Activated naive CD4-positive, alpha-beta T cell treated with anti-CD3 and anti-CD28 coated beads, Interleukin-2, amount 10 ng/mL, durations not matched to agents 7 days and 5 days (primary cell): Measurements from ENCODE around the gene PTGFRN.

Source experiments
- CTCF ChIA-PET: fragments of 350-600 bp; sonication (Branson Sonifier 250); formaldehyde crosslinking; loops from one replicate; lab custom pipeline; 2021; ENCODE audit warnings: antibody characterized with exemption; lab: Charles Lee
- DNase-seq: peaks from one replicate; pipeline ENCODE4 v3.0.0-alpha.2; 2020
- H3K27ac Mint-ChIP-seq: one replicate; pipeline ENCODE4 v1.8.0; 2021; ENCODE audit warnings: mild to moderate bottlenecking, moderate library complexity, mixed read lengths
- H3K27me3 Mint-ChIP-seq: one replicate; pipeline ENCODE4 v1.8.0; 2021; ENCODE audit warnings: mild to moderate bottlenecking, mixed read lengths
- H3K36me3 Mint-ChIP-seq: one replicate; pipeline ENCODE4 v1.8.0; 2021; ENCODE audit warnings: mixed read lengths
- H3K4me1 Mint-ChIP-seq: one replicate; pipeline ENCODE4 v1.8.0; 2021; ENCODE audit warnings: mixed read lengths
- H3K4me3 Mint-ChIP-seq: one replicate; pipeline ENCODE4 v1.8.0; 2021; ENCODE audit warnings: mild to moderate bottlenecking, moderate library complexity, mixed read lengths
- H3K9me3 Mint-ChIP-seq: one replicate; pipeline ENCODE4 v1.8.0; 2021; ENCODE audit warnings: mixed read lengths

The PTGFRN gene

GRCh38 chr1:117029685-117030084 is 120.0 kb downstream of the PTGFRN start:
- Mint-ChIP-seq H3K36me3 (peaks cover 5% of the 10 kb centered on the region), H3K9me3 (no peaks in the 10 kb centered on the region), H3K27ac (no peak overlapping the region), H3K4me1 (peaks cover 2% of the 10 kb centered on the region), H3K4me3 (no peak overlapping the region), H3K27me3 (no peaks in the 10 kb centered on the region)
- CTCF ChIA-PET = no interaction called here
- no peak for DNase-seq

GRCh38 chr1:117030271-117030877 is 120.7 kb downstream of the PTGFRN start:
- Mint-ChIP-seq H3K27me3 (no peaks in the 10 kb centered on the region), H3K9me3 (no peaks in the 10 kb centered on the region), H3K36me3 (peaks cover 5% of the 10 kb centered on the region), H3K4me1 (peaks cover 2% of the 10 kb centered on the region), H3K27ac (no peak overlapping the region), H3K4me3 (no peak overlapping the region)
- DNase-seq = no peak
- CTCF ChIA-PET = no interaction called here

- no peak for DNase-seq
- CTCF ChIA-PET = interaction anchor here (1.4 kb wide), 1 partner anchor 14 kb away, joined by 4 read pairs; no protein-coding TSS in a partner anchor
- no peaks in the 10 kb centered on the region for H3K27me3 Mint-ChIP-seq
- H3K4me1 Mint-ChIP-seq = peaks cover 2% of the 10 kb centered on the region
- H3K4me3 Mint-ChIP-seq = no peak overlapping the region
- H3K36me3 Mint-ChIP-seq = peaks cover 5% of the 10 kb centered on the region
- H3K9me3 Mint-ChIP-seq = no peaks in the 10 kb centered on the region
- H3K27ac Mint-ChIP-seq = no peak overlapping the region
Observed at GRCh38 chr1:117032266-117032665, 122.5 kb downstream of the PTGFRN start.

- Mint-ChIP-seq H3K27ac (no peak overlapping the region), H3K27me3 (no peaks in the 10 kb centered on the region), H3K4me3 (no peak overlapping the region), H3K9me3 (no peaks in the 10 kb centered on the region), H3K4me1 (peaks cover 2% of the 10 kb centered on the region), H3K36me3 (peaks cover 5% of the 10 kb centered on the region)
- CTCF ChIA-PET = no interaction called here
- DNase-seq = no peak
Observed at GRCh38 chr1:117032681-117033539, 123.2 kb downstream of the PTGFRN start.

- DNase-seq = no peak
- H3K27me3 Mint-ChIP-seq = peaks cover 4% of the 10 kb centered on the region
- CTCF ChIA-PET = no interaction called here
- peaks cover 2% of the 10 kb centered on the region for H3K4me1 Mint-ChIP-seq
- no peak overlapping the region for H3K27ac Mint-ChIP-seq
- peaks cover 5% of the 10 kb centered on the region for H3K36me3 Mint-ChIP-seq
- H3K9me3 Mint-ChIP-seq = no peaks in the 10 kb centered on the region
- H3K4me3 Mint-ChIP-seq = no peak overlapping the region
Observed at GRCh38 chr1:117033772-117034171, 124.1 kb downstream of the PTGFRN start.

GRCh38 chr1:117034791-117035290 is 125.1 kb downstream of the PTGFRN start:
- Mint-ChIP-seq H3K4me1 (peaks cover 2% of the 10 kb centered on the region), H3K27me3 (peaks cover 4% of the 10 kb centered on the region), H3K4me3 (no peak overlapping the region), H3K9me3 (no peaks in the 10 kb centered on the region), H3K27ac (no peak overlapping the region), H3K36me3 (peaks cover 5% of the 10 kb centered on the region)
- CTCF ChIA-PET = no interaction called here
- DNase-seq = no peak

GRCh38 chr1:117036018-117036461 is 126.3 kb downstream of the PTGFRN start:
- no peak overlapping the region for H3K27ac Mint-ChIP-seq
- no peaks in the 10 kb centered on the region for H3K9me3 Mint-ChIP-seq
- no peak overlapping the region for H3K4me3 Mint-ChIP-seq
- CTCF ChIA-PET = no interaction called here
- H3K27me3 Mint-ChIP-seq = peaks cover 4% of the 10 kb centered on the region
- H3K36me3 Mint-ChIP-seq = peaks cover 5% of the 10 kb centered on the region
- H3K4me1 Mint-ChIP-seq = no peaks in the 10 kb centered on the region
- DNase-seq = no peak

GRCh38 chr1:117037802-117038201 is 128.1 kb downstream of the PTGFRN start:
- H3K27me3 Mint-ChIP-seq = peaks cover 4% of the 10 kb centered on the region
- H3K27ac Mint-ChIP-seq = no peak overlapping the region
- CTCF ChIA-PET = interaction anchor here (1.2 kb wide), 1 partner anchor 10 kb away, joined by 3 read pairs; no protein-coding TSS in a partner anchor
- no peak overlapping the region for H3K4me3 Mint-ChIP-seq
- H3K4me1 Mint-ChIP-seq = no peaks in the 10 kb centered on the region
- peaks cover 2% of the 10 kb centered on the region for H3K36me3 Mint-ChIP-seq
- peaks cover 2% of the 10 kb centered on the region for H3K9me3 Mint-ChIP-seq
- no peak for DNase-seq

- Mint-ChIP-seq H3K4me3 (no peak overlapping the region), H3K27me3 (peaks cover 4% of the 10 kb centered on the region), H3K27ac (no peak overlapping the region), H3K9me3 (peaks cover 2% of the 10 kb centered on the region), H3K4me1 (no peaks in the 10 kb centered on the region), H3K36me3 (peaks cover 5% of the 10 kb centered on the region)
- DNase-seq = no peak
- CTCF ChIA-PET = interaction anchor here (1.2 kb wide), 1 partner anchor 10 kb away, joined by 3 read pairs; no protein-coding TSS in a partner anchor
Observed at GRCh38 chr1:117038236-117038635, 128.5 kb downstream of the PTGFRN start.
